ENCODE data around the gene MYL7. TPM values are rescaled to one million over a fixed set of nuclear protein-coding genes. Genes with fewer than 3 reads are reported as not detected.
A peak's percentile ranks its signal among the peaks of the same experiment; 100 is the strongest.

MYL7 gene
- polyA plus RNA-seq, 6 donors from 2014 or later, result not detected

DNA sequence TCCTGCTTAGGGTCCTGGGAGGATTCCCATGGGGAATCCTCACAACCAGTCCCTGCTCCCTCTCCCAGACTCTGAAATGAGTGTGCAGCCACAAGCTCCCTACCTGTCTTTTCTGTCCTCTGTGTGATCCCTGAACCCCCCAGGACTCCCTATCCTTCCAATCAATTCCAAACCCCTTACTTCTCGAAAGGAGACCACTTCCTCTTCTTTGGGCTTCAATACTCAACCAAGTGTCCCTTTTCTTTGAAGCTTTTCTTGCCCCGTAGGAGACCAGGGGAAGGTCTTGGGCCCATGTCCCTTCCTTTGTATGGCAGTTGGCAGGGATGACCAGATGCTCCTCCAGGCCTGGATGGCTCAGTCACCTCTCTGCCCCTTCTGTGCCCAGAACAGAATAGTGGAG lies 35.3 kb downstream of the MYL7 start:
- Mint-ChIP-seq H3K4me3 (peak overlapping the region; percentile 75 to 95 (median 90)), H3K4me1 (peaks cover 36 to 44% (median 41%) of the 10 kb centered on the region in 3 donors), H3K27me3 (no peaks in the 10 kb centered on the region), H3K27ac (peak overlapping the region; percentile 5 to 95 (median 67)), H3K36me3 (no peaks in the 10 kb centered on the region), H3K9me3 (no peaks in the 10 kb centered on the region)
- no peak for DNase-seq
- no peak for ATAC-seq (ENCODE audit: low read depth in 2 of 2)

DNA sequence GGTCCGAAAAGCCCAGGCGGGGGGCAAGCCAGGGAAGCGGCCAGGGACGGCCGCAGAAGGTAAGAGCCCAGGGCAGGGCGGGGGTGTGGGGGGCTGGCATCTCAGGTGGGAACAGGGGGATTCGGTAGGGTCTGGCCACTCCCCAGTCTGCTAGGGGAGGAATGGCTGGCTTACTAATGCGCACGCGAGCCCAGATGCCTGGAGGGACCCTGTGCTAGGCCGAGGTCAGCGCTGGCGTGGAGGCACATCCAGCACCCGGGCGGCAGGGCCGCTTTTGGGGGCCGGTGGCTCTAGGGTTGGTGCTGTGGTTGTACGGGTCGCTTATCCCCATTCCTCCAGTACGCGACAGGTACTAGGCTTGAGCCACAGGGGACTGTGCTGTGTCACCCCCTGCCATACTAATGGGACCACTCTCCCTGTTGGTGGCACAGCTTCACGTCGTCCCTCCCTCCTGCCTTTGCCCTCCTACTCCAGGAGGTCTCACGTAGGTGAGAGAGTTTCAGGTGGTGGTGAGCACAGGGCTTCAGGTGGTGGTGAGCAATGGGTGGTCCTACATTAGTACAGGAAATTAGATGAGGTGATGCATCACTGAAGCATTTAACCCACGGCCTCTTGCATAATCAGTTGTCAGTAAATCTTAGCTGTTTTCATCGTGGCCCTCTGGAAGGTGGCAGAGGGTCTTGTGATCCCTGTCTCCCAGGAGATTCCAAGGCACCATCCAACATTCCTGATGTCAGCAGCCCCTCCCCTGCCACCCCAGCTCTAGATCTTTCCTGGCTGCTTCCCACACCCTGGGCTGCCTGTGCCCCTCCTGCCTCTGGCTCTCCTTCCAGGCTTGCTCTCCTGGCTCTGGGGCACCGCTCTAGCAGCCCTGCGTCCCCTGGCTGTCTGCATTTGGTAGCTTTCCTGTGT lies 36.0 kb downstream of the MYL7 start:
- H3K9me3 Mint-ChIP-seq, result no peaks in the 10 kb centered on the region
- DNase-seq (no peak), ATAC-seq (ENCODE audit: low read depth in 2 of 2) (peak; percentile 29 to 30)
- H3K36me3 Mint-ChIP-seq, result no peaks in the 10 kb centered on the region
- H3K27ac Mint-ChIP-seq, result peak overlapping the region; percentile 6 to 95 (median 71)
- no peaks in the 10 kb centered on the region for H3K27me3 Mint-ChIP-seq
- peaks cover 44 to 51% (median 48%) of the 10 kb centered on the region in 3 donors for H3K4me1 Mint-ChIP-seq
- peak overlapping the region; percentile 76 to 95 (median 90) for H3K4me3 Mint-ChIP-seq

DNA sequence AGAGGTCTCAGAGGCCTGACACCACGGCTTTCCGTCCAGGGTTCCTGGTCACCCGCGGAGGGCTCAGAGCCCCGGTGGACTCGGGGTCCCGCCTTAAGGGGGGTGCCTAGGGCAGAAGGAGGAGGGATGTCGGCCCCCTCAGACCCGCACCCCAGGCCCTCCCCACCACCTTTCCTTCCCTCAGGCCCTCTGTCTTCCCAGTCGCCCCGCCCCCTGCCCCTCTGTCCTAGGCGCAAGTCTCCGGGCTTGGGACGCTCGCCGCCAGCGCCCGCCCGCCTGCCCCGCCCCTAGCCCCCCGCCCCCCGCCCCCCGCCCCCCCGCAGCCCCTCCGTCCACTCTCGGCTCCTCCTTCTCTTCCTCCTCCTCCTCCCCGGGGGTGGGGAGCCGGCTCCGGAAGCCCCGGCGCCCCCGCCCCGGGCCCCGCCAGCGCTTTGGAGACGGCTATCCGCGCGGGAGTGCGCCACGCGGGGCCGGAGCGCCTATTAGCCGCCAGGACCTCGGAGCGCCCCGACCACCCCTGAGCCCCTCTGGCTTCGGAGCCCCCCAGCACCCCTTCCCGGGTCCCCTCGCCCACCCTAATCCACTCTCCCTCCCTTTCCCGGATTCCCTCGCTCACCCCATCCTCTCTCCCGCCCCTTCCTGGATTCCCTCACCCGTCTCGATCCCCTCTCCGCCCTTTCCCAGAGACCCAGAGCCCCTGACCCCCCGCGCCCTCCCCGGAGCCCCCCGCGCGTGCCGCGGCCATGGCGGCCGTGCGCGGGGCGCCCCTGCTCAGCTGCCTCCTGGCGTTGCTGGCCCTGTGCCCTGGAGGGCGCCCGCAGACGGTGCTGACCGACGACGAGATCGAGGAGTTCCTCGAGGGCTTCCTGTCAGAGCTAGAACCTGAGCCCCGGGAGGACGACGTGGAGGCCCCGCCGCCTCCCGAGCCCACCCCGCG lies 36.9 kb downstream of the MYL7 start, which contains the start of gene AEBP1:
Gene AEBP1, plus strand, starts transcription at position 423 of the 937 bp plus-strand sequence. Its CDS starts 321 bp downstream, at position 744.
- Mint-ChIP-seq H3K9me3 (no peaks in the 10 kb centered on the region), H3K27me3 (no peaks in the 10 kb centered on the region), H3K4me3 (peak within 1 kb of the TSS; percentile 76 to 95 (median 90)), H3K36me3 (no peaks in the 10 kb centered on the region), H3K27ac (peak within 1 kb of the TSS; percentile 6 to 94 (median 84)), H3K4me1 (peaks cover 45 to 56% (median 49%) of the 10 kb centered on the region in 3 donors)
- peak; percentile 69 for ATAC-seq (ENCODE audit: low read depth in 2 of 2)
- no peak for DNase-seq

DNA sequence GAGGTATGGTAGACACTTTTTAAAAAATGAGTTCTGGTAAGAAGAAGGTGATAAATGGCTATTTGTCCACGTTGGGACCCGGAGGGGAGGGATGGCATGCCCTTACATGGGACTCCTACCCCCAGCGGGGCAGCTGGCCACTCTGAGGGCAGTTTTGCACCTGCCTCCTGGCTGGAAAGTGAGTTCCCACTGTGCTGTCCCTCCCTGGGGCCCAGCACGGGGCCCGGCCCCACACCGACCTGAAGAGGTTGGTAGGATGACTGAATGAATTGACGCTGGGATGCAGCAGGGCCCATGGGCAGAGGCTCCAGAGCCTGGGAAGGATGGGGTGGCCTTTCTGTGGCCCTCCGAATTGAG lies 37.6 kb downstream of the MYL7 start:
- no peak for DNase-seq
- Mint-ChIP-seq H3K4me1 (peaks cover 45 to 56% (median 49%) of the 10 kb centered on the region in 3 donors), H3K27ac (peak overlapping the region in 3 of 6 donors; percentile 78 to 86 (median 84)), H3K27me3 (no peaks in the 10 kb centered on the region), H3K36me3 (no peaks in the 10 kb centered on the region), H3K9me3 (no peaks in the 10 kb centered on the region), H3K4me3 (peak overlapping the region; percentile 6 to 84 (median 74))
- no peak for ATAC-seq (ENCODE audit: low read depth in 2 of 2)

DNA sequence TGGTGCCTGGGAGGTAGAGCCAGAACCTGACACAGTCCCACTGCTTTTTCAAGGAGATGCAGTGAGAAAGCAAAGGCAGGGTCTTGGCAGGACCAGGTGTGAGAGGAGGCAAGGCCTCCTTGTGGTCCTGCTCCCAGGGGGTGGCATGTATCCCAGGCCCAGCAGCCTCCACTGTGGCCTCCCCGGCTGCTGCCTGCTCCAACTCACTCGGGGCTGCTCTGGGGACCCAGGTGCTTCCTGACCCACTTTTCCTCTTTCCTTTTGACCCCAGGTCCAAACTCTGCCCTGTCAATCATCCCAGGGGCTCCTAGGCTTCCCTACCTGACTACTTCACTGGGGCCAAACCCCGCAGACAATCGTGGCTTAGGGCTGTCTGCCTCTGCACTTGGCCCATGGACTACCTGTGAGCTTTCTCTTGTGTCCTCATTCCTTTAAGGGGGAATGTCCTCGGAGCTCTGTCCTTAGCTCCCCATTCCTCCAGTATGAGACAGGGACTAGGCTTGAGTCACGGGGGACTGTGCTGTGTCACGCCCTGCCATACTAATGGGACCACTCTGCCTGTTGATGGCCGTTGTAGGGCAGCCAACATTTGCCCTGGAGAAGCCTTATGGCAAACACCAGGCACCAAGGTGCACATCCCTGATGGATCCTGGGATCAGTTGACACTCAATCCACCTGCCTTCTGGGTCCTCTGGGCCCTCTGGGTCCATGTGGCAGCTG lies 38.1 kb downstream of the MYL7 start:
- peaks cover 49 to 52% (median 50%) of the 10 kb centered on the region in 3 donors for H3K4me1 Mint-ChIP-seq
- no peaks in the 10 kb centered on the region for H3K27me3 Mint-ChIP-seq
- no peaks in the 10 kb centered on the region for H3K36me3 Mint-ChIP-seq

DNA sequence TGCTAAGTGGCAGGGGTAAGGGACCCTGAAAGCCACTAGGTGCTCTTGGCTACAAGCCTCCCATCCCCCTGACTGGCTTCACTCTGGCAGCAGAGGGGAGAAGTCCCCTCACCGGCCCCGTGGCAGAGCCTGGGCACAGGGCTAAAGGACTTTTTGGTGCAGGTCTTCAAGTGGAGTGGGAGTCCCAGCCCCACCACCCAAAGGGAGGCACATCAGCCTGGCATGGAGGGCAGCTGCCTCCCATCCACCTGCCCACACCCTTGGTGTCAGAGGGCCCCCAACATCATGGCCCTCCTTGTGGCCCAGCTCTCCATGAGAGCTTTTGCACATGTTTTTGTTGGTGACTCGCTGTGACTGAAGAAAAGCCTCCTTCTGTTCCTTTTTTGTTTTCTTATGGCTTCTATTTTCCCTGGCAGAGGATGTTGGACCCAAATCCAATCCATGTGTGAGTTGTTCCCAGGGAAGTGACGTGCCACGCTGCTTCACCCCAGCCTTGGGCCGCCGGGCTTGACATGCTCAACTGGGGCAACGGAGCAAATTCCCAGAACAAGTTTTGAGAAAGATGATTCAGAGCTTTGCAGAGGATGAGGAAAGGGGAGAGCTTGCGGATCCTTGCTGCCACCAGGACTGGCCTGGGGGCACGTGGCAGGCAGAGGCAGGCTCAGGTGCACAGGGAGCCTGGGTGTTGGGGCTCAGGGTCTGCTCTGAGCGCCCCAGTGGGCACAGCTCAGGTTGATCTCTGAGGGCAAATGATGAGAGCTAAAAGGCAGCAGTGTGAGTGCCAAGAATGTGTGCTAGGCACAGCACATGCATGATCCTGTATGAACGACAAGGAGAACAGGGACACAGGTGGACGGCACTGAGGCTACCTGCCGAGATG lies 38.9 kb downstream of the MYL7 start:
- Mint-ChIP-seq H3K27me3 (no peaks in the 10 kb centered on the region), H3K4me3 (peak overlapping the region in 7 of 8 donors; percentile 49 to 79 (median 56)), H3K36me3 (no peaks in the 10 kb centered on the region), H3K9me3 (no peaks in the 10 kb centered on the region), H3K4me1 (peaks cover 57 to 59% (median 58%) of the 10 kb centered on the region in 3 donors), H3K27ac (peak overlapping the region in 5 of 6 donors; percentile 57 to 97 (median 81))
- no peak for DNase-seq
- no peak for ATAC-seq (ENCODE audit: low read depth in 2 of 2)

More for the DNA sequence above, 38.1 kb downstream of the MYL7 start:
- Mint-ChIP-seq H3K9me3 (no peaks in the 10 kb centered on the region), H3K27ac (peak overlapping the region in 4 of 6 donors; percentile 78 to 97 (median 85)), H3K4me3 (peak overlapping the region; percentile 49 to 84 (median 74))
- ATAC-seq (ENCODE audit: low read depth in 2 of 2) (no peak), DNase-seq (no peak)

GRCh38 chr7:44101303-44101965 lies 39.7 kb downstream of the MYL7 start:
- DNase-seq (no peak), ATAC-seq (ENCODE audit: low read depth in 2 of 2) (no peak)
- Mint-ChIP-seq H3K4me3 (peak overlapping the region; percentile 35 to 67 (median 56)), H3K36me3 (no peaks in the 10 kb centered on the region), H3K27ac (peak overlapping the region in 5 of 6 donors; percentile 10 to 90 (median 72)), H3K27me3 (no peaks in the 10 kb centered on the region), H3K4me1 (peaks cover 64 to 67% (median 66%) of the 10 kb centered on the region in 3 donors), H3K9me3 (no peaks in the 10 kb centered on the region)

DNA sequence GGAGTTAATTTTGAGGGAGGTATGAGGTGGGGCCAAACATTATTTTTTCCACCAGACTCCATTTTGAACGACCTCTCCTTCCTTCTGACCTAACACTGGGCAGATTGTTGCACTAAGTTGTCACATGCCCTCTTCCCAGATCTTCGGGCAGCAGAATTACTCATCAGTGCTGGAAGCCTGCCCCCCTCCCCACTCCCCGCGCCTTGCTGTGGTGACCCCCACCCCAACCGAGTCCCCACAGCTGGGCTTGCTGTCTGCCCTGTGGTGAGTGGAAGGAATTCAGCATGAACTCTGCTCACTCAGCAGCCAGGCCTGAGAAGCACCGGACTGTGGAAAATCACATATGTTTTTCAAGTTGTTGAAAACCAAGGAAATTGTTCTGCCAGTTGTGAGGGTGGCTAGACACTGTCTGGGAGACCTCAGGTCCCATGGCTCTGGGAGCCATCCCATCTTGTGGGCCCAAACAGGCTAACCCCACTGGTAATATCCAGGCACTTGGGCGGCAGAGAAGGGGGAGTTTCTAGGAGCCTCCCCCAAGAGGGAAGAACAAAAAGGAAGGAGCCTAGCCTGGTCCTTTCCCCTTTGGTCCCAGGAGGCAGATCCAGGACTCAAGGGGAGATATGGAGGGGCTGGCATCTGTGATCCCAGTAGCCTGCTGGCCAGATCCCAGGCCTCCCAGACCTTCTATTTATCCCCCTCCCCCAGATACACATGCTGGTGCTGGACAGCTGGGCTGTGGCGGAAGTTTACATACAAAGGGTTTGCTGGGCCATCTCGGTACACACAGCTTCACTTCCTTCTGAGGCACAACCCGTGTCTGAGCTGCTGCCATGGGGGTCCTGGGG lies 40.5 kb downstream of the MYL7 start:
- H3K27me3 Mint-ChIP-seq, result no peaks in the 10 kb centered on the region
- H3K9me3 Mint-ChIP-seq, result no peaks in the 10 kb centered on the region
- H3K4me1 Mint-ChIP-seq, result peaks cover 60 to 64% (median 64%) of the 10 kb centered on the region in 3 donors
- H3K4me3 Mint-ChIP-seq, result peak overlapping the region; percentile 54 to 72 (median 62)
- no peak for DNase-seq
- peak overlapping the region; percentile 69 to 90 (median 75) for H3K27ac Mint-ChIP-seq
- no peak for ATAC-seq (ENCODE audit: low read depth in 2 of 2)
- no peaks in the 10 kb centered on the region for H3K36me3 Mint-ChIP-seq

DNA sequence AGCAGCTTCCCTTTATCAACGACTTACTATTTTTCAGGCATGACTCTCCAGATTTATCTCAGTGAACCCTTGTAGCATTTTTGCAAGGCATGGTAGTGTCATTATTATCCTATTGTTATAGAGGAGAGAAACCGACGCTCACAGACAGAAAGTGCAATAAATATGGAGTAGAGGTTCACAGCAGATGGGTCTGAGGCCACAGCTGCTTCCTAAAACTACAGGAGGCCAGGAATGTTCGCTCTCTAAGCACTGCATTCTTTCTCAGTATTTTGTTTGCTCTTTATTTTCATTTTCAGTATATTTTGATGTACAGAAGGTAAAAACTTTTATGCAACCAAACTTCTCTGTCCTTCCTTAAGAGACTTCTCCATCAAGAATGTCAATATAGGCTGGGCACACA lies 41.5 kb downstream of the MYL7 start:
- Mint-ChIP-seq H3K9me3 (no peaks in the 10 kb centered on the region), H3K4me3 (peak overlapping the region in 4 of 8 donors; percentile 28 to 67 (median 45)), H3K4me1 (peaks cover 59 to 66% (median 59%) of the 10 kb centered on the region in 3 donors), H3K36me3 (no peaks in the 10 kb centered on the region), H3K27ac (peak overlapping the region in 4 of 6 donors; percentile 29 to 90 (median 50)), H3K27me3 (no peaks in the 10 kb centered on the region)
- DNase-seq (no peak), ATAC-seq (ENCODE audit: low read depth in 2 of 2) (no peak)

DNA sequence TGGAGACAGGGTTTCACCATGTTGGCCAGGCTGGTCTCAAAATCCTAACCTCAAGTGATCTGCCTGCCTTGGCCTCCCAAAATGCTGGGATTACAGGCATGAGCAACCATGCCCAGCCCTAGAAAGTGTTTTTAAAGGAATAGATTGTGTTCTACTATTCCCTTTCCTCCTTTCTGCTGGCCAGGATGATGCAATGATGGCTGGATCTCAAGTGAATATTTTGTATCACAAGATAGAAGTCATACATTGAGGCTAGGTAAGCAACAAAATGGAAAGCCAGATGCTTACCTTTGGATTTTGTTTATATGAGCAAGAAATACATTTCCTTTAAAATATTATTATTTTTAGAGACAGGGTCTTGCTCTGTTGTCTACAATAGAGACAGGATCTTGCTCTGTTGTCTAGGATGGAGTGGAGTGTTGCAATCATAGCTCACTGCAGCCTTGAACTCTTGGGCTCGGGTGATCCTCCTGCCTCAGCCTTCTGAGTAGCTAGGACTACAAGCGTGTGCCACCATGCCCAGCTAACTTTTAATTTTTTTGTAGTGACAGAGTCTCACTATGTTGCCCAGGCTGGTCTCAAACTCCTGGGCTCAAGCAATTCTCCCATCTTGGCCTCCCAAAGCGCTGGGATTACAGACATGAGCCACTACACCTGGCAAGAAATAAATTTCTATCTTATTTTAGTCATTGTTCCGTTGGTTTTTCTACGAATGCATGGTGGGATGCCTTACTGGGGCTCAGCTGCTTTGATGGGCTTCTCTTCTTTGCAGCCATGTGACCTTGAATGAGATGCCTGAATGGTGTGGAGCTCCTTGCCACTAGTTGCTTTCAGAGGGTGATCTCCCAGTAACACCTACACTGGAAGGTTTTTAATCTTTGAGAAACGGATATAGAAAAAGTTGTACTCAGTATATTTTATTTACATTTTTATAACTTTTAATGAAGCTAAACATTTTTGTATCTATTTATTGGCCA lies 42.8 kb downstream of the MYL7 start:
- DNase-seq (no peak), ATAC-seq (ENCODE audit: low read depth in 2 of 2) (no peak)
- Mint-ChIP-seq H3K4me3 (peak overlapping the region in 1 of 8 donors; percentile 77), H3K27ac (peak overlapping the region in 4 of 6 donors; percentile 38 to 95 (median 80)), H3K36me3 (no peaks in the 10 kb centered on the region), H3K4me1 (peaks cover 61 to 69% (median 62%) of the 10 kb centered on the region in 3 donors), H3K27me3 (no peaks in the 10 kb centered on the region), H3K9me3 (no peaks in the 10 kb centered on the region)

All from naive B cell (primary cell).